HG03342 (cell line): Measurements from ENCODE around the gene PLEKHH1.
"Not testable (repeated sequence)": the region's sequence is repeated elsewhere in the genome, so short reads cannot be mapped to it uniquely, and the experiment has no call there.

ENCODE experiments used
- ATAC-seq: cut with Tn5 transposase; IDR thresholded peaks from one replicate; pipeline ENCODE4 v1.9.1; 2021; ENCODE audit warnings: mild to moderate bottlenecking, moderate library complexity; ENCODE audit not compliant: unreplicated experiment

The PLEKHH1 gene

DNA sequence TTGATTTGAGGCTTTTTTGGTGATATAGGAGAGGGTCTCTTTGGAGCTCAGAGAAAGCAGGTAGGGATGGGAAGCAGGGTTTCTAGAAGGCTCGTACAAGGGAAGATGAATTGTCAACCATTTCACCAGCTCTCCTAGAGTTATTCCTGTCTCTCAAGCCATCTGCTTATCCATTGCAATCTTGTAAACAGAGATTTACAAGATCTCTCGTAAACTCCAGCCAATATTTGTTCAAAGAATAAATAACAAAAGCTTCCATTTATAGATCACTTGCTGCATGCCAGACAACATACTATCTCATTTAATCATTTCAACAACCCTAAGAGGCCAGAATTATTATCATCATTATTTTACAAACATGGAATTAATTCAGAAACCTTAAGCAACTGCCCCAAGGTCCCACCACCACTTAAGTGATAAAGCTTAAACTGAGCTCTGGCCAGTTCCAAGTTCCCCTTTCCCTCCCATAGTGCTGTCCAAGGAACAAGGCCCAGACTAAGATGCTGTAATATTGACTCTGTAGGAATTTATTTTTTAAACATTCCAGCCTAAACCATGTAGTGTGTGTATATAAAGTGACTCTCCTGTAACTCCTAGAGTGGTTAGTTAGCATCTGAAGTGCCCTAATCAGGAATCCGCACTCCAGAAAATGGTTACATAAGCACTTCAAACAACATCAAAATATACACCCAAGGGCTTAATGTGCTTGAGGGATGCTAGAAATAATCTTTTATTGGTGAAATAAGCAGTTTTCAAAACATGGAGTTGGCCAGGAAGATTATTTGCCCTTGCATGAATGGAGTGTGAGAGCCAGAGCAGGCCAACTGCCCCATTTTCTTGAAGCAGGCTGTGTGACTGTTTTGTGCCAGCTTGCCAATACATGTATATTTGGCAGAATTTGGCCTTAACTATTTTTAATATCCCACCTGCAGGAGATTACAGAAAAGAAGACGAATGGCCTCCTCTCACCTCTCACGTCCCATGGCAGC lies 2.8 kb upstream of the PLEKHH1 start:
- ATAC-seq: no peak

DNA sequence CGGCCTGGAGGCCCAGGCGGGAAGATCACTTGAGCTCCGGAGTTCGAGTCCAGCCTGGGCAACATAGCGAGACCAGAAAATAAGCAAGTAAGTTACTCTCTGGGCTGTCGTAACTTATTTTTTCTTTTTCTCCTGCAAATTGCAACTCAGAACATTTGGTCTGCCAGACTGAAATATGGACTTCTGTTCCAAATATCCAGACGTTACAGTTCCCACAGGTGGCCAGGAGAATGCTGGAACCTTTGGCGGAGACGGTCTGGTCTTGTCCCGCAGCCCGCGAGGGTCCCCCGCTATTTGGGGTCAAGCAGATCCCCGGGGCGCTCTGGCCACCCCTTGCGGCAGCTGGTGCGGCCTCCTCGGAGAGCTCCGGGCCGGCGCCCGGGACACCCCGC lies 488 bp upstream of the PLEKHH1 start:
- no peak for ATAC-seq

GRCh38 chr14:67533754-67534085 lies 630 bp downstream of the PLEKHH1 start:
- ATAC-seq: no peak

DNA sequence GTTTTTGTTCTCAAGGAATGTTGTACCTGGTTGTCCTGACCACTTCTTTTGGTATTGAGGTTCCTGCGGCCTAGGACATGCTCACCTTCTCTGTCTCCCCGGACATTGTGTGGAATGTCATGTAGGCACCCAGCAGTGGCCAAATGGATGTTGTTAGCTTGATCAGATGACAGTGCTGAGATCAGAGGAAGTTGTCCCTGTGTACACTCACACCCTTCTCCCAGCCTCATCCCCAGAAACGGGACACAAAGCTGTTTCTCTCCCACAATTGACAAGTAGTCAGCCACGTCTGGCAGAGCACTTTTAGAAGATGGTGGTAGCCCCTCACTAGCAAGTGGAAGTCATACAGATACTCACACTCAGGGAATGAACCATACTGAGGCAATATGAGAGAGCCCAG lies 3.0 kb downstream of the PLEKHH1 start:
- no peak for ATAC-seq

DNA sequence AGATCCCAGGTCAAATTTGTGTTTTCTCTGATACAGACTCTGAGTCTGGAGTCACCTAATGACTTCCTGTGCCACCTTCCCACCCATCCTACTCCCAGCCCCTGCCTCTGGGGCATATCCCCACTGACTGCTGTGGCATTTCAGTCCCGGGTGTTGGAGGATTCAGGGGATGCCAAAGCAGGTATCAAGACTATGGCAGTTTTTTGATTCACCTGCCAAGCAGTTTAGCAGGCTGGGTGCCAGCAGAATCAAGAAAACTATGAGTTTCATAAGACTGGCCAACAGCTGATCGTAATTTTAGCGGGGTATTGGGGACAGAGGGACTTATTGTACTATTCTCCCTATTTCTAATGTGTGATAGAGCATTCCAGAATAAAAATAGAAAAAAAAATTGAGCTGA lies 4.6 kb downstream of the PLEKHH1 start:
- ATAC-seq: no peak

DNA sequence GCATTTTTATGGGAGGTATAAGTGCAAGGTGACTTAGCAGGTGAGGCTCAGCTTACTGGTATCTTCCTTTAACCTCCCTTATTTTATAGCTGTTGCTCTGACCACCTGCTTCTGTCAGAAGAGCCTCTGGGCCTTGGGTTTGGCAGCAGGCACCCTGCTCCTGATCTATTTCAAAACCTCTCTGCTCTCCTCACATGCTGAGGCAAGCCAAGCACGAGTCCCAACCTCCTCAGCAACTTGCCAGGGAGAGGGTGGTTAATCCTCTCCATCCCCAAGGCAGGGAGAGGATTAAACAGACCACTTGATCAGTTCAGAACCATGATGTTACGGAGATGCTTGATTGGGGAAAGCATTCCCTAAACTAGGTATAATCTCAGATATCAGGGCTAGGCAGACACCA lies 5.4 kb downstream of the PLEKHH1 start:
- no peak for ATAC-seq

- ATAC-seq: no peak
Observed at GRCh38 chr14:67539116-67539515, 6.0 kb downstream of the PLEKHH1 start.

DNA sequence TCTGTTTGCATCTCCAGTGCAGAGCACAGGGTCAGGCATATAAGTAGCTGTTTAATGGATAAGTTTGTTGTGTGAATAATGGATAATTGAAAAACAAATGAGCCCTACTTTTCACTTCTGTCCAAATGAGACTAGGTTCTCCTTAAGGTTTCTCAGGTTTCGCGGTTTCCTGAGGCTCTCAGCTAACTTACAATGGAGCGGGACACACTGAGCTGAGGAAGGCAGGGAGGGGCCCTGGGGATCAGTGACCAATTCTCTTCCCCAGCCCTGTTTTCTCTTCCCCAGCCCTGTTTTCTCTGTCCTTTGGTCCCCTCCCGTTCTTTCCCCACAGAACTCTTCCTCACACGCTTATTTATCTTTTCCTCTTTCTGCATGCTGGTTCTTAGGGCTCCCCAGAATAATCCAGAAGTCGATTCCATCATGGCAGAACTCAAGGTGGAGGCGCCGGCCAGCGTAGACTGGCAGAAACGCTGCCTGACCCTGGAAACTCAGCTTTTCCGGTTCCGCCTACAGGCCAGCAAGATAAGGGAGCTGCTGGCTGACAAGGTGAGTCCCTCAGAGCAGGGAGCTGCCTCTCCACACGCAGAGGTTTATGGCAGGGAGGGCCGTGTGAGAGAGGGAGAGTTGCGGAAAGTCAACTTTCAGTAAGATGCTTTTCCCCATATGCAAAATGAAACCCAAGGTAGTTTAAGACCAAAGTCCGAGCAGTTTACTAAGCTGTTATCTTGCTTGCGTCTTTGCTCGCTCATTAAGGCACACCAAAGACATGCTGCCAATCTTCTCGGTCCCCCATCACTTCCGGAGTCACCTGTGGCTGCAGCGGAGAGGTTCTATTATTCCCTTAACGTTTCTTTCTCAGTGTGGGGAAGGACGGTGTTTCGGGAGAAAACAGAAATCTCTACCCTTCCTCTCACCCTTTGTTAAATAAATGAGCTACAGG lies 8.6 kb downstream of the PLEKHH1 start:
- ATAC-seq: no peak

GRCh38 chr14:67542620-67543019 lies 9.5 kb downstream of the PLEKHH1 start:
- not testable (repeated sequence) for ATAC-seq

- no peak for ATAC-seq
Observed at GRCh38 chr14:67544590-67544989, 11.5 kb downstream of the PLEKHH1 start.

GRCh38 chr14:67547224-67547780 lies 14.2 kb downstream of the PLEKHH1 start:
- ATAC-seq: no peak

GRCh38 chr14:67549734-67550133 lies 16.6 kb downstream of the PLEKHH1 start:
- no peak for ATAC-seq

DNA sequence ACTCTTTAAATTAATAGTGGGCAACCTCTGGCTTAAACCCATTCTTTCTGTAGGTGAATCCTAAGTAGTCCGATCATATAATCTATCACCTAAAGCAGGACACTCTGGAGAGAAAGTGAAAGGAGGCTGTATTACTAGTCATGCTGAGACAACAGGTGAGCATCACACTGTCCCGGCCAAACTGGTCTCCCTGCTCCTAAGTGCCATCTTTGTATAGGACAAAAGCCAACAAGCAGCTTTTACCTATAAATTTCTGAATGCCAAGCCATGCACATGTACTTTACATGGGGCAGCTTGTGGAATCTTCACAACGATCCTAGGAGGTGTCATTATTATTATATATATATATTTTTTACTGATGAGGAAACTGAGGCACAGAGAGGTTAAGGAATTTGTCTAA lies 18.0 kb downstream of the PLEKHH1 start:
- no peak for ATAC-seq

GRCh38 chr14:67551940-67552339 lies 18.9 kb downstream of the PLEKHH1 start:
- ATAC-seq: no peak

GRCh38 chr14:67553547-67553946 lies 20.5 kb downstream of the PLEKHH1 start:
- ATAC-seq: no peak

DNA sequence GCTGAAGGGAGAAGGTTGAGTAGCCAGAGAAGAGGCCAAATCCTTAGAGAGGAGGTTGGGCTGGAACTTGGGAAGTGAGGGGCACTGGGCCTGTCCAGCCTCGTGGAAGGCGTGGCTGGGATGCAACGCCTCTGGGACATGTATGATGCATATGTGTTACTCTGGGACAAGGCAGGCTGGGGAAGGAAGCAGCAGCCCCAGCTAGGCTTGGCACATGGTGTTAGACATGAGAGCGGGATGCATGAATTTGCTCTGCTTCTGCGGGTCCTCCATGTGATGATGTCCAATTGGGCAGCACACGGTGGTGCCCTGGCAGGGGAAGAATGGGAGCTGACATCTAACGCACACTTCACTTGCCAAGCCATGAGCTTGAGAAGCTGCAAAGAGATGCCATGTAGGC lies 21.3 kb downstream of the PLEKHH1 start:
- ATAC-seq: no peak

GRCh38 chr14:67555518-67556090 lies 22.5 kb downstream of the PLEKHH1 start:
- no peak for ATAC-seq

- ATAC-seq: no peak
Observed at GRCh38 chr14:67556671-67557070, 23.6 kb downstream of the PLEKHH1 start.

GRCh38 chr14:67557118-67557517 lies 24.0 kb downstream of the PLEKHH1 start:
- no peak for ATAC-seq

GRCh38 chr14:67557656-67558055 lies 24.6 kb downstream of the PLEKHH1 start:
- ATAC-seq: no peak

DNA sequence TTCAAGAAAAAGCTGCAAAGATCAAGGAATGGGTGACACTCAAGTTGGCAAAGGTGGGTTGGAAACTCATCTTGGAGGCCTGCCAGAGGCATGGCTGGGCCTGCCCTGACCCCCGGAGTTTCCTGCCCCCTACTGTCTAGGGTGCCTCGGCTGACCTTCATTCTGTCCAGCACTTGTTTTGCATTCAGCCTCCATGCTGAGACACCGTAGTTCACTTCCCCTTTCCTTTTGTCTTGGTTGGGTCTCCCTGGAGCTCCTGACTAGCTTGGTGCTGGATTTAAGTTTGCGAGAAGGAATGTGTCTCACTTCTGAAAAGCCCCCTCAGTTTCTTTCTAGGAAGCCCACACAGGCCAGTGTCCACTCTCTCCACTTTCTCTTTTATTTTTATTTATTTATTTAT lies 26.5 kb downstream of the PLEKHH1 start:
- no peak for ATAC-seq
